ENCODE results near the gene METTL23.

Gene METTL23

GRCh38 chr17:76775021-76775600 is 48.5 kb downstream of the METTL23 start:
- no peak for DNase-seq

- no peak for DNase-seq
These were observed 54.7 kb downstream of the METTL23 start for GRCh38 chr17:76781056-76781982.

DNA sequence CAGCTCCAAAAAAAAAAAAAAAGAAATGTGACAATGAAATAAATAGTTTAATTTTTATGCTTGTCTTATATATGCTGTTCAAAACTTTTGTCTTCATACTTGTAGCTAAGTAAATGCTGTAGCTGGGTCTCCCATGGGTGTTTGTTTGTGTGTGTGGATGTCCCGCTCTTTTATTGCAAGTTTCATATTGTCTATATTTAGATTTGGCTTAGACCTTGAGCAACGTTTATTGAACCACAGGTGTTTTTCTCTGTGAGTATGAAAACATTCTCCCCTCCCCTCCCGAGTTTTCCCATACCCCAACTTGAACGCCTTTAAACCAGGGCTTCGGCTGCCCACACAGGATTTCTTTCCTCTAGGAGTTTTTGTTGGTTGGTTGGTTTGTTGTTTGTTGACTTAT is 56.5 kb downstream of the METTL23 start:
- DNase-seq, result no peak
